SH-SY5Y (cell line): ENCODE measurements around the gene ICAM1.

Experiments used
- GATA2 ChIP-seq: IDR thresholded peaks from 2 replicates; pipeline ENCODE4 v1.6.1; 2011; ENCODE audit warnings: mild to moderate bottlenecking, low read depth, low read length
- GATA3 ChIP-seq: IDR thresholded peaks from 2 replicates; pipeline ENCODE4 v1.6.1; 2011; ENCODE audit warnings: low read depth, mild to moderate bottlenecking, low read length, moderate library complexity

DNA sequence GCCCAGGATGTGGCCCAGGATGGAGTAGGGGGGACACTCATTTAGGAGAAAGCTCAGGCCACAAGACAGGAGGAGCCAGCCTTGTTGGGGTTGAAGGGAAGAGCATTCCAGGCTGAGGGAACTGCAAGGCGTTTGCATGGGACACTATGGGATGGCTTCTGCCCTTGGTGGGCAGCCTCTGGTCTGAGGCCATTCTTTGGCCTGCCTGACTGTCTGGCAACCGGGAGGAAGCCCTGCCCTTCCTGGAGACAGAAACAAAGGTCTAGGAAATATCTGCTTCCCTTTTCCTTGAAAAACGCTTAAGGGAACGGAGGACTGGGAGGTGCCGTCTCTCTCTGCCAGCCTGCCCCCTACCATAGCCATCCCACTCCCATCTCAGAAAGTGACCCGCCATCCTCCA lies 2.8 kb upstream of the ICAM1 start:
- TF ChIP-seq GATA3: no peak
- no peak for TF ChIP-seq GATA2
